K562 treated with DMSO at 1 percent for 48 hours (cell line): ENCODE results near the gene SMIM26. TPM values are rescaled to one million over a fixed set of nuclear protein-coding genes. Genes with fewer than 3 reads are reported as not detected.

Source experiments
- total RNA-seq: library from RNA; unstranded; fragments of 300-600 nt; gene quantifications from 2 replicates; pipeline ENCODE4 v1.2.3, GENCODE V29; 2022; ENCODE audit warnings: low replicate concordance; ENCODE audit errors: extremely low read depth

SMIM26 gene, protein sequence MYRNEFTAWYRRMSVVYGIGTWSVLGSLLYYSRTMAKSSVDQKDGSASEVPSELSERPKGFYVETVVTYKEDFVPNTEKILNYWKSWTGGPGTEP
- not detected in 2 replicates for total RNA-seq

DNA sequence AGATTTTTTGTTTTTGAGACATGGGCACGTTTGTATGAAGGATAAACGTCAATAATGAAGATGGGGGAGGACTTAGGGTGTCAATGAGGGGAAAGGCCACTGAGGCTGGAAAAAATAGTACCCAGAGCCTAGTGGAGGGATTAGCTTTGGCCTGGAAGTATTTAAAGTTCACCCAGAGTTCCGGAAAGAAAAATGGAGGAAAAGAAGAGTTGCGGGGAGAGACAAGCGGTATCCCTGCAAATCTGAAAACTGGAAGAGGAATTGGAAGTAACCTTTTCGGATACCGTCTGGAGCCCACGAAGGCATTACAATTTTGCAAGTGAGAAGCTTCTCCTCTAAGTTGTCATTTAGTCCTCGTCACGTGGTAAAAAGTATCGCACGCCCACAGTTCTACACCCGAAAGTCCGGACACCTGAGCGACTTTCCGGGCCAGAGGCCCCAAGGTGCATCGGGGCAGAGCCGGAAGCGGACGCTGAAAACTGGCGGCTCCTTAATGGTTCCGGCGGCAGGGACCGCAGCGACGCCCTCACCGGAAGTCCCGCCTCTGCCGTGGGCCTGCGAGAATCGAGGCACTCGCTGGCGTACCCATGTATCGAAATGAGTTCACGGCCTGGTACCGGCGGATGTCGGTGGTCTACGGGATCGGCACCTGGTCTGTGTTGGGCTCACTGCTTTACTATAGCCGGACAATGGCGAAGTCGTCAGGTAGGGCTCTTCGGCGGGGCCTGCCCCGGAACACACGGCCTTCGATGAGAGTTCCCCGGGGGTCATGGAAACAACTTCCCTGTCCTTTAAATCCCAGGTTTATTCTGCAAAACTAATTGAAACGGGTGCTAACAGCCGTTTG, at the start of gene SMIM26:
Gene SMIM26 (plus strand): TSS at position 541 of the 847 bp plus-strand sequence. CDS start 47 bp downstream, at position 588.

GRCh38 chr20:18587665-18588573, 20.7 kb downstream of the SMIM26 start, which contains the start of gene DTD1:
Gene DTD1, plus strand, starts transcription at chr20:18588054. Its CDS starts 19 bp downstream, at chr20:18588073.

Other genes starting within 250 kb of the SMIM26 start
- not detected in 2 replicates for gene DZANK1, start 100.4 kb upstream of the SMIM26 start, total RNA-seq
- gene POLR3F, start 100.0 kb upstream of the SMIM26 start, total RNA-seq, result not detected in 2 replicates
- gene RBBP9, start 70.2 kb upstream of the SMIM26 start, total RNA-seq, result not detected in 2 replicates
- not detected in 2 replicates for gene SEC23B, start 59.5 kb upstream of the SMIM26 start, total RNA-seq
- not detected in 2 replicates for gene DTD1, start 20.6 kb downstream of the SMIM26 start, total RNA-seq
- not detected in 2 replicates for gene SCP2D1, start 246.4 kb downstream of the SMIM26 start, total RNA-seq